Mammary epithelial cell (primary cell): ENCODE results near the gene NR1I3.
A peak's percentile ranks its signal among the peaks of the same experiment; 100 is the strongest.

ENCODE experiments used
- CTCF ChIP-seq, 2 donors: IDR thresholded peaks in 1 of 2; conservative IDR thresholded peaks in 1 of 2; 2 replicates each; pipeline ENCODE4 v1.5.1; 2011 to 2012; ENCODE audit warnings: inconsistent platforms in 2 of 2, low read length in 2 of 2, mild to moderate bottlenecking in 2 of 2, control low read depth in 1 of 2, low read depth in 1 of 2; ENCODE audit not compliant: insufficient read depth in 1 of 2; ENCODE audit errors: extremely low read depth in 1 of 2
- EZH2 ChIP-seq: IDR thresholded peaks from 2 replicates; pipeline ENCODE4 v1.6.1; 2012; ENCODE audit warnings: low read length, inconsistent platforms, borderline replicate concordance

- TF ChIP-seq CTCF (conservative IDR thresholded peaks at IDR 0.05 in 1 of 2, IDR thresholded peaks at IDR 0.05 in 1 of 2; ENCODE audit: extremely low read depth in 1 of 2, insufficient read depth in 1 of 2, low read depth in 1 of 2, low read length in 2 of 2) = peak; percentile 91 to 96
- no peak for TF ChIP-seq EZH2
Observed at GRCh38 chr1:161209790-161210409, 28.1 kb downstream of the NR1I3 start.
